H1 (cell line): ENCODE measurements around the gene RNF224.
"Not testable (repeated sequence)": the region's sequence is repeated elsewhere in the genome, so short reads cannot be mapped to it uniquely, and the experiment has no call there.

Experiments
- CTCF ChIP-seq, 3 experiments: IDR thresholded peaks; 1 replicate in 2 of 3; 2 replicates in 1 of 3; pipeline versions ENCODE4 v1.5.1 to v1.6.1; 2011; ENCODE audit warnings: low read length in 3 of 3, mild to moderate bottlenecking in 3 of 3, inconsistent platforms in 2 of 3, low read depth in 1 of 3, moderate library complexity in 1 of 3; ENCODE audit not compliant: insufficient read depth in 1 of 3; ENCODE audit errors: control extremely low read depth in 1 of 3
- JUN ChIP-seq: IDR thresholded peaks from 2 replicates; pipeline ENCODE4 v1.6.1; 2011; ENCODE audit warnings: low read depth, mild to moderate bottlenecking, improper control_type of control experiment, low read length

DNA sequence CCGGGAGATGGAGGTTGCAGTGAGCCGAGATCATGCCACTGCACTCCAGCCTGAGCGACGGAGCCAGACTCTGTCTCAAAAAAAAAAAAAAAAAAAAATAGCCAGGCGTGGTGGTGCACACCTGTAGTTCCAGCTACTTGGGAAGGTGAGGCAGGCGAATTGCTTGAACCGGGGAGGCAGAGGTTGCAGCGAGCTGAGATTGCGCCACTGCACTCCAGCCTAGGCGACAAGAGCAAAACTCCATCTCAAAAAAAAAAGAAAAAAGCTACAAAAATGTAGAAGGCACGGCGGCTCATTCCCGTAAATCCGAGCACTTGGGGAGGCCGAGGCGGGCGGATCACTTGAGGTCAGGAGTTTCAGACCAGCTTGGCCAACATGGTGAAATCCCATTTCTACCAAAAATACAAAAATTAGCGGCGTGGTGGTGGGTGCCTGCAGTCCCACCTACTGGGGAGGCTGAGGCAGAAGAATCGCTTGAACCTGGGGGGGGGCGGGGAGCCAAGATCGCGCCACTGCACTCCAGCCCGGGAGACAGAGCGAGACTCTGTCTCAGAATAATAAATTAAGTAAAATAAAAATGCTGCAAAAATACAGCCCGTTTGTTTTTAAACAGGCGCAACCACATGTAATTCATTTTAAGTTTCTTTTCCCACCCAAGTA lies 12.4 kb downstream of the RNF224 start:
- not testable (repeated sequence) for TF ChIP-seq JUN; CTCF (IDR thresholded peaks at IDR 0.05; ENCODE audit: control extremely low read depth in 1 of 3, insufficient read depth in 1 of 3, low read depth in 1 of 3, low read length in 3 of 3)
